VCaP (cell line): ENCODE measurements around the gene LNPK.

Experiments used
- H3K27ac ChIP-seq: fragments of 450-650 bp; 2 replicates; pipeline ENCODE4 v1.5.1; 2017
- TF ChIP-seq, protein P1 (sequence below): fragments of 450-650 bp; conservative IDR thresholded peaks from 2 replicates; pipeline ENCODE4 v1.5.1; 2017; ENCODE audit warnings: mild to moderate bottlenecking, moderate library complexity

The LNPK gene

DNA sequence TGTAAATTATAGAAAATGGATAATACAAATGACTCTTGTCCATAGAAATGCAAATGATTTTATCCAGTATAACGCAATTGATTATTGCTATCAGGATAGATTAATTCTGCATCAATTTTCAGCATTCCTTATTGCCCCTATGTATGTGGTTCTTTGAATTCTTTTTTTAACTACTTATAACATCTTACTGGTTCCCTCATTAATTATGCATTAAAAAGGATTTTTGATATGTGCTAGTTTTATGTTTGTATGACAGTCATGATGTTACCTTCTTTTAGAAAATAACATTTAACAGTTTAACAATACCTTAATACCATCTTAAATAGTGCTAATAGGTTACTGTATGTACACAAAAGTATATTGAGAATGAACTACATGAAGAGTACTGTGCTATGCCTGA is 20.0 kb upstream of the LNPK start:
- TF ChIP-seq, protein P1, sequence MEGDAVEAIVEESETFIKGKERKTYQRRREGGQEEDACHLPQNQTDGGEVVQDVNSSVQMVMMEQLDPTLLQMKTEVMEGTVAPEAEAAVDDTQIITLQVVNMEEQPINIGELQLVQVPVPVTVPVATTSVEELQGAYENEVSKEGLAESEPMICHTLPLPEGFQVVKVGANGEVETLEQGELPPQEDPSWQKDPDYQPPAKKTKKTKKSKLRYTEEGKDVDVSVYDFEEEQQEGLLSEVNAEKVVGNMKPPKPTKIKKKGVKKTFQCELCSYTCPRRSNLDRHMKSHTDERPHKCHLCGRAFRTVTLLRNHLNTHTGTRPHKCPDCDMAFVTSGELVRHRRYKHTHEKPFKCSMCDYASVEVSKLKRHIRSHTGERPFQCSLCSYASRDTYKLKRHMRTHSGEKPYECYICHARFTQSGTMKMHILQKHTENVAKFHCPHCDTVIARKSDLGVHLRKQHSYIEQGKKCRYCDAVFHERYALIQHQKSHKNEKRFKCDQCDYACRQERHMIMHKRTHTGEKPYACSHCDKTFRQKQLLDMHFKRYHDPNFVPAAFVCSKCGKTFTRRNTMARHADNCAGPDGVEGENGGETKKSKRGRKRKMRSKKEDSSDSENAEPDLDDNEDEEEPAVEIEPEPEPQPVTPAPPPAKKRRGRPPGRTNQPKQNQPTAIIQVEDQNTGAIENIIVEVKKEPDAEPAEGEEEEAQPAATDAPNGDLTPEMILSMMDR = no peak
- H3K27ac ChIP-seq = no peak overlapping the region

DNA sequence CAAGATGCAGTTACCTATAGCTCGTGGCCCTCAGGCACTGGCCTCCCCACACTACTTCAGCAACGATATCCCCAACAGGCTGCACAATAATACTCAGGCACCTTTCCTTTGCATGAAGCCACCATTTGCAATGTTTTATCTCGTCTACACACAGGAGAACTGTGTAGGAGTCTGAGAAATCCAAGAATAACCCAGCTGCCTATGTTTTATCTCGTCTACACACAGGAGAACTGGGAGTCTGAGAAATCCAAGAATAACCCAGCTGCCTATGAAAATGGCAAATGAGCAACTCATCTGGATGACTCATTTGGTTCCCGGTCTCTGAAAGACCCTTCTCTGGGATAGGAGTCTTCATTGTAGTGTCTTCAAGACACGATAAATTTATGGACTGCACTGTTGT is 18.3 kb upstream of the LNPK start:
- H3K27ac ChIP-seq = no peak overlapping the region
- TF ChIP-seq, protein P1 = no peak

DNA sequence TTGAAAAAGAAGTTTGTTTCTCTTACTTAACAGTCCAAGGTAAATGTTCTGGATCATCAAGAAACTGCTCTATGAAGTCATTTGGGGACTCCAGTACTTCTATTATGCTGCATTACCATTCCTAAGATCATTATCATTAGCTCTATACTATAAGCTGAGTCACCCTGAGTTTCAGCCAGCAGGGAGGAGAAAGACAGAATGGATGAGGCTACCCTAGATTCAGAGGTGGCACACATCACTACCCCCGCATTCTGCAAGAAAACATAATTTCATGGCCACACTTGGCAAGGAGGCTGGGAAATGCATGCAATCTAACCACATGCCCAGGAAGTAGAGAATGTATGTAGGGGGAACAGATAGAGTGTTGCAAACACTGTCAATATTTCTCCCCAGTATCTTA is 16.6 kb upstream of the LNPK start:
- TF ChIP-seq, protein P1 = no peak

DNA sequence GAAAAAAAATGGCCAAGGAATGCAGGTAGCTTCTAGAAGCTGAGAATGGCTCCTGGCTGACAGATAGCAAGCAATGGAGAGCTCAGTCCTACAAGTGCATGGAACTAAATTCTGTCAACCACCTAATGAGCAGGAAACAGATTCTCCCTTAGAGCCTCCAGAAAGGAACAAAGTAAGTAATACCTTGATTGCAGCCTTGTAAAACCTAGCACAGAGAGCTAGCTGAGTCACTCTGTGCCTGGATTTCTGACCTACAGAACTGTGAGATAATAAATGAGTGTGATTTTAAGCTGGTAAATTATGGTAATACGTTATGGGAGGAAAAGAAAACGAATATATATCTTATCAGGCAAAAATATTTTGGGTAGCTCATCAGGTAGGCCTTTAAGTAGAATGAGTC is 7.4 kb upstream of the LNPK start:
- TF ChIP-seq, protein P1 = no peak

More for the DNA sequence above, 16.6 kb upstream of the LNPK start:
- H3K27ac ChIP-seq = no peak overlapping the region

DNA sequence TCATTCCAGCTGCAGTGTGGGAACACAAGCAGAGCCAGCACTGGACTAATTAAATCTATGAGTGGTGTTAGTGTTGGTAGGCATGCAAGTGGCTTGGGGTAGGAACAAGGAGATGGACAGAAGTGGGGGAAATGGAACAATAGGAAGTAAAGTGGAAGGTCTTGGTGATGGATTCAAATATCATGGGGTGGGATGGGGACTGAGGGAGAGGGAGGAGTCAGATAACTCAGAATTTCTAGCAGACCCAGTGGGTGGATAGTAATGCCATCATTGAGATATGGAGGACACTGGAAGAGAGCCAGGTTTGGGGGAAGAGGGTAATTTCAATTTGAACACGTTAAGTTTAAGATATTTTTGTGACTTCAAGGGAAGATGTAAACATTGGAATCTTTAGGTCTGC is 2.9 kb upstream of the LNPK start:
- TF ChIP-seq, protein P1 = no peak
- no peak overlapping the region for H3K27ac ChIP-seq

More for the DNA sequence above, 7.4 kb upstream of the LNPK start:
- no peak overlapping the region for H3K27ac ChIP-seq

DNA sequence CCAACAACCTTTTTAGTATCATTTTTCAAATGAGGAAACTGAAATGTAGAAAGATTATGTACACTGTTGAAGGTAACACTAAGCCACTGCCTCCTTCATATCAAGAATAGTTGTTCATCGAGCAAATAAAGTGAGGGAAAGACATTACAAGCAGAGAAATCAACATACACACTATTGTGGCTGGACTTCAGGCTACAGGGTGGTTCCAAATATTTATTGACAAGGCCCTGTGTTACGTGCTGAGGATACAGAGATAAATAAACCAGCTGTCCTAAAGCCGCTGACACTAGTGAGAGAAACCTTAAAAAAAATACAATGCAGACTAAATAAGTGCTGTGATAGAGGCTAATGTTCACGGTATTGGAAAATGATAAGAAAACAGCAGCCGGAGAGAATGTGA is 1.9 kb upstream of the LNPK start:
- TF ChIP-seq, protein P1 = no peak
- no peak overlapping the region for H3K27ac ChIP-seq

DNA sequence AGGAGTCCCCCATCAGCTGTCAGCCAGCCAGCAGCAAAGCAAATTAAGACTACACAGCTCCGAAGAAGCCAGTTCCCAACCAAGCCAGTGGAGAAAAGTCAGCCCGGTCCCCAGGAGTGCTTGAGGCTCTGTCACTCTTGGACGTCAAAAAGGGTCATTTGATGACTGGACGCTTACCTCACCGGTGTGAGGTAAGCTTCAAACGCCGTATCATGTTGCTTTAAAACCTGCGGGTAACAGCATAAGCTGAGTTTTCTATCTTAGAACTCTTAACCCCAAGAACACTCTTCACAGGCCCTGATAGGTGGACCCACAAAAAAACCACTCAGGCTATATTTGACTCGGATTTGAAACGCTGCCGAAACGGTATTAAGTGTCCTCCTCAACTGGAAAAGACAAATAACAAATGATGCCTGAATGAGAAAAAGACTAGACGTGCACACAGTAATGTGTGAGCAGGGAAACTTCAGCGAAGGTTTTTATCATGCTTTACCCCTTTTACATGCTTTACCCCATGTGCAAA is 682 bp upstream of the LNPK start:
- TF ChIP-seq, protein P1 = no peak
- peak overlapping the region; percentile 80 for H3K27ac ChIP-seq
